ENCODE measurements around the gene JAK3.

JAK3 gene

GRCh38 chr19:17861542-17862402 lies 14.0 kb upstream of the JAK3 start:
- POLR2A ChIA-PET, result interaction anchor here (1.0 to 1.1 kb wide), 2 partner anchors 24 to 71 kb away, joined by 3 read pairs; partner anchors contain the start of gene CCDC124
- no peak for DNase-seq (ENCODE audit: extremely low spot score)
- TF ChIP-seq, protein P1, sequence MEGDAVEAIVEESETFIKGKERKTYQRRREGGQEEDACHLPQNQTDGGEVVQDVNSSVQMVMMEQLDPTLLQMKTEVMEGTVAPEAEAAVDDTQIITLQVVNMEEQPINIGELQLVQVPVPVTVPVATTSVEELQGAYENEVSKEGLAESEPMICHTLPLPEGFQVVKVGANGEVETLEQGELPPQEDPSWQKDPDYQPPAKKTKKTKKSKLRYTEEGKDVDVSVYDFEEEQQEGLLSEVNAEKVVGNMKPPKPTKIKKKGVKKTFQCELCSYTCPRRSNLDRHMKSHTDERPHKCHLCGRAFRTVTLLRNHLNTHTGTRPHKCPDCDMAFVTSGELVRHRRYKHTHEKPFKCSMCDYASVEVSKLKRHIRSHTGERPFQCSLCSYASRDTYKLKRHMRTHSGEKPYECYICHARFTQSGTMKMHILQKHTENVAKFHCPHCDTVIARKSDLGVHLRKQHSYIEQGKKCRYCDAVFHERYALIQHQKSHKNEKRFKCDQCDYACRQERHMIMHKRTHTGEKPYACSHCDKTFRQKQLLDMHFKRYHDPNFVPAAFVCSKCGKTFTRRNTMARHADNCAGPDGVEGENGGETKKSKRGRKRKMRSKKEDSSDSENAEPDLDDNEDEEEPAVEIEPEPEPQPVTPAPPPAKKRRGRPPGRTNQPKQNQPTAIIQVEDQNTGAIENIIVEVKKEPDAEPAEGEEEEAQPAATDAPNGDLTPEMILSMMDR (IDR thresholded peaks at IDR 0.05; ENCODE audit: control extremely low read depth, extremely low read depth, low read depth, missing control alignments), result no peak
- CTCF ChIA-PET, result interaction anchor here (0.8 to 3.7 kb wide), 5 partner anchors 8 to 407 kb away, joined by 3 to 124 read pairs (median 4); partner anchors contain the start of gene CCDC124

DNA sequence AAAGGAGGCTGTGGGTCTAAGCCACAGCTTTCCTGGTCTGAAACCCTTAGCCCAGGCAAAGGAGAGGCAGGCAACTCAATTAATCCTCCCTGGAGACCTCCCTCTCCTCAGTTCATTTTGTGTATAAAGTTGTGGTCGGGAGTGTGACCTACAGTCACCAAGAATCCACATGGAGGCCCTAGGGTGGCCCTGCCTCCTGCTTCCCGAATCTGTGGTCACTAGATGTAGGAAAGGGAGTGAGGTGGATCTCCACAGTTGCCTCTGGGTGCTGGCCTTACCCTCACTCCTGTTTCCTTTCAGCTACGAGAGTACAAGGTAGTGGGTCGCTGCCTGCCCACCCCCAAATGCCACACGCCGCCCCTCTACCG lies 13.2 kb upstream of the JAK3 start:
- ChIA-PET CTCF (interaction anchor here (1.0 to 3.7 kb wide), 6 partner anchors 9 to 407 kb away, joined by 3 to 124 read pairs (median 8); partner anchors contain the start of gene CCDC124), POLR2A (interaction anchor here (1.0 to 1.1 kb wide), 2 partner anchors 24 to 72 kb away, joined by 3 read pairs; partner anchors contain the start of gene CCDC124)
- no peak for DNase-seq (ENCODE audit: extremely low spot score)
- TF ChIP-seq, protein P1 (IDR thresholded peaks at IDR 0.05; ENCODE audit: control extremely low read depth, extremely low read depth, low read depth, missing control alignments), result no peak

GRCh38 chr19:17860331-17860992 lies 12.7 kb upstream of the JAK3 start:
- DNase-seq (ENCODE audit: extremely low spot score), result no peak
- ChIA-PET CTCF (interaction anchor here (1.2 to 3.7 kb wide), 5 partner anchors 10 to 94 kb away, joined by 3 to 124 read pairs (median 18); partner anchors contain the start of genes CCDC124 and SLC5A5), POLR2A (interaction anchor here (1.0 to 1.8 kb wide), 2 partner anchors 25 to 73 kb away, joined by 3 to 40 read pairs; partner anchors contain the start of gene CCDC124)
- TF ChIP-seq, protein P1 (IDR thresholded peaks at IDR 0.05; ENCODE audit: control extremely low read depth, extremely low read depth, low read depth, missing control alignments), result no peak

GRCh38 chr19:17859533-17860330 lies 11.9 kb upstream of the JAK3 start, which contains the start of gene RPL18A:
Gene RPL18A (plus strand): TSS chr19:17859910. CDS start chr19:17859957, 47 bp downstream.
- TF ChIP-seq, protein P1 (IDR thresholded peaks at IDR 0.05; ENCODE audit: control extremely low read depth, extremely low read depth, low read depth, missing control alignments), result peak; percentile 83
- POLR2A ChIA-PET, result interaction anchor here (0.6 to 1.8 kb wide), 20 partner anchors 8 to 559 kb away, joined by 3 to 40 read pairs (median 5); partner anchors contain the start of genes CCDC124, JAK3, JUND and MAP1S
- CTCF ChIA-PET, result interaction anchor here (0.9 to 3.7 kb wide), 39 partner anchors 9 to 473 kb away, joined by 3 to 124 read pairs (median 4); partner anchors contain the start of genes CCDC124, JAK3 and SLC5A5
- peak; percentile 98 for DNase-seq (ENCODE audit: extremely low spot score)

GRCh38 chr19:17855280-17856152 lies 7.7 kb upstream of the JAK3 start:
- TF ChIP-seq, protein P1 (IDR thresholded peaks at IDR 0.05; ENCODE audit: control extremely low read depth, extremely low read depth, low read depth, missing control alignments), result peak; percentile 99
- ChIA-PET CTCF (interaction anchor here (0.6 to 10.6 kb wide), 23 partner anchors 9 to 368 kb away, joined by 3 to 79 read pairs (median 4); partner anchors contain the start of genes CCDC124, MAP1S and SLC5A5), POLR2A (no interaction called here)
- peak; percentile 86 for DNase-seq (ENCODE audit: extremely low spot score)
